Stimulated activated CD8-positive, alpha-beta memory T cell treated with anti-CD3 and anti-CD28 coated beads, Interleukin-7, amount 100 ng/mL, for 4 hours (primary cell): ENCODE results near the gene FOSB.
A peak's percentile ranks its signal among the peaks of the same experiment; 100 is the strongest.

ENCODE experiments used
- DNase-seq, 2 donors: peaks; one replicate each; pipeline ENCODE4 v3.0.0-alpha.2; 2020; ENCODE audit warnings: low read depth in 2 of 2

The FOSB gene

GRCh38 chr19:45468803-45469131 is 971 bp downstream of the FOSB start:
- DNase-seq = no peak

- peak; percentile 82 to 92 for DNase-seq
These were observed 1.5 kb downstream of the FOSB start for GRCh38 chr19:45469132-45469944.

DNA sequence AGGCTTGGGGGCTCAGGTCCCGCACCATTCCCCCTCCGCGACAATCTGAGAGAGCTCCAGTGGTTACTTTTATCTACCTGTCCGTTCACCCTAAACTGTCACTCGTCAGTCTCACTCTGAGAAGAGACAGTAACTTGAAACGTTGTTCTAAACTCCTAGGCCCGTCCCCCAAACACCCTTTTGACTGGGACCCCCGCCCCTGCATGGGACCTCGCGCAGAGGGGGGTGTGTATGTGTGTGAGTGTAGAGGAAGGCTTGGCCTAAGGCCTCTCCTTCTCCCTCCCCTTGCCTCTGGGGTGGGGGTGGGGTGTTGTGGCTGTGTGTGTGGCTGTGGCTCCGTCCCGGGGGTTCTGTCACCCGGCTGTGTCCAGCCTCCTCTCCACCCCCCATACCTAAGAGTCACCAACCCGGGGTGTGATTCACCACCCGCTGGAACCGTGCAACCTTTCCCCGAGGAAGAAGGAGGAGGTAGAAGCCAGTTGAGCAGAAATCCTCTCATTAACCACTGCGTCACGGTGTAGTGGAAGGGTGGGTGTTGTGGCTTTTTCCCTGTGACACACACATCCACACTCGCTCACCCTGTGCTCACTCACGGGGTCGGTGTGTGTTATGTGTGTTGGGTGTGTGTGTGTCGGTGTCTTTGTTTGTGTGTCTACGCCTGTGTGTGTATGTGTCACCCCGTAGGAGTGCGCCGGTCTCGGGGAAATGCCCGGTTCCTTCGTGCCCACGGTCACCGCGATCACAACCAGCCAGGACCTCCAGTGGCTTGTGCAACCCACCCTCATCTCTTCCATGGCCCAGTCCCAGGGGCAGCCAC is 2.4 kb downstream of the FOSB start:
- DNase-seq = no peak

DNA sequence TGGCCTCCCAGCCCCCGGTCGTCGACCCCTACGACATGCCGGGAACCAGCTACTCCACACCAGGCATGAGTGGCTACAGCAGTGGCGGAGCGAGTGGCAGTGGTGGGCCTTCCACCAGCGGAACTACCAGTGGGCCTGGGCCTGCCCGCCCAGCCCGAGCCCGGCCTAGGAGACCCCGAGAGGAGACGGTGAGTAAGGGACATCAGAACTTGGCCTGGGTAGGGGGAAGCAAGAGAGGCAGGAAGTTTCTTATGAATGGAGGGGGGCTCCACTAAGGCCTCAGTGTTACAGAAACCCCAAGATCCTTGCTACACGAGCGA is 2.9 kb downstream of the FOSB start:
- no peak for DNase-seq

DNA sequence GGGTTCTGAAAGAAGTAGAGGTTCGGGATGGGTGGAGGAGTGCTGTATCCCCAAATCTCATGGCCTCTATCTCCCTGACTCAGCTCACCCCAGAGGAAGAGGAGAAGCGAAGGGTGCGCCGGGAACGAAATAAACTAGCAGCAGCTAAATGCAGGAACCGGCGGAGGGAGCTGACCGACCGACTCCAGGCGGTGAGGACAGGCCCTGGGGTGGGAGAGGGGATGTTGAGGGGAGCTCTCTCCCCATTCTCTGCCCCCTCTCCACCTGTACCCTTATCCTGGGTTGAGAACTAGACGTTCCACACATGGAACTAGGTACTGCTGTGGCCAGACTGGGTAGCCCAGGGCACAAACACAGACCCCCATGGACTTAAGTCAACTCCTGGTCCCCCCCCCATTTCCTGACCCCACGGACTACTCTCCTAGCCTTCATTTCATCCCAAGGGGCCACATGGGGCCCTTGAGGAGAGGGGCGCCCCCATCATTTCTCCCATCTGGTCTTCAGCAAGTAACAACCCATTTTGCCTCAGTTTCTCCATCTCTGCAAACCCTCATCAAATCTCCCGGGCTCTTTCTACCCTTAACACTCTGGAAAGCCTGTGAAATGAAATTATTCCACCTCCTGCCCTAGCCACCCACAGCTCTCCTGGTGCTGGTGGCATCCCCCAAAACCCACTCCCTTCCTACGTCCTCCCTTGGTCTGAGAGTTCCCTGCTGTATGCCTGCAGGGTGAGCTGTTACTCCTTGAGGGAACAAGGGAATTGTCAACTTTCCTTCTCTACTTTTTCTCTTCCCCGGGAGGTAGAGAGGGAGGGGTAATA is 3.5 kb downstream of the FOSB start:
- DNase-seq = no peak

DNA sequence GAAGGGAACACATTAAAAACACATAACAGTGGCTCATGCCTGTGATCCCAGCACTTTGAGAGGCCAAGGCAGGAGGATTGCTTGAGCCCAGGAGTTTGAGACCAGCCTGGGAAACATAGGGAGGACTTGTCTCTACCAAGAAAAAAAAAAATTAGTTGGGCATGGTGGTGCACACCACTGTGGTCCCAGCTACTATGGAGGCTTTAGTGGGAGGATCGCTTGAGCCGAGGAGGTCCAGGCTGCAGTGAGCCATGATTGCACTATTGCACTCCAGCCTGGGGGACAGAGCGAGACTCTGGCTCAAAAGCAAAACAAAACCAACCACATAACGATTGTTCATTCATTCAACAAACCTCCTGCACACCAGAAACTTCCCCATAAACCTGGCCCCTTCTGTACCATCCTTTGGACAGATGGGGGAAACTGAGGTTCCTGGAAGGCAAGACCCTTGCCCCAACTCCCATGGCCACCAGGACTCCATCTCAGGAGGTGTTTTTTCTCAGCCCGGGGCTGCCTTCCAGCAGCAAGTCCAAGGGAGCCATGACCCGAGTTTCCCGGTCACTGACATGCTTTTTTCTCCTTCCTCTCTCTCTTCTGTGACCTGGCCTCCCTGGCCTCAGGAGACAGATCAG is 4.3 kb downstream of the FOSB start:
- no peak for DNase-seq

GRCh38 chr19:45472563-45473366 is 5.0 kb downstream of the FOSB start:
- no peak for DNase-seq

- DNase-seq = no peak
These were observed 5.5 kb downstream of the FOSB start for GRCh38 chr19:45473367-45473681.

- DNase-seq = no peak
These were observed 6.1 kb downstream of the FOSB start for GRCh38 chr19:45473682-45474605.

DNA sequence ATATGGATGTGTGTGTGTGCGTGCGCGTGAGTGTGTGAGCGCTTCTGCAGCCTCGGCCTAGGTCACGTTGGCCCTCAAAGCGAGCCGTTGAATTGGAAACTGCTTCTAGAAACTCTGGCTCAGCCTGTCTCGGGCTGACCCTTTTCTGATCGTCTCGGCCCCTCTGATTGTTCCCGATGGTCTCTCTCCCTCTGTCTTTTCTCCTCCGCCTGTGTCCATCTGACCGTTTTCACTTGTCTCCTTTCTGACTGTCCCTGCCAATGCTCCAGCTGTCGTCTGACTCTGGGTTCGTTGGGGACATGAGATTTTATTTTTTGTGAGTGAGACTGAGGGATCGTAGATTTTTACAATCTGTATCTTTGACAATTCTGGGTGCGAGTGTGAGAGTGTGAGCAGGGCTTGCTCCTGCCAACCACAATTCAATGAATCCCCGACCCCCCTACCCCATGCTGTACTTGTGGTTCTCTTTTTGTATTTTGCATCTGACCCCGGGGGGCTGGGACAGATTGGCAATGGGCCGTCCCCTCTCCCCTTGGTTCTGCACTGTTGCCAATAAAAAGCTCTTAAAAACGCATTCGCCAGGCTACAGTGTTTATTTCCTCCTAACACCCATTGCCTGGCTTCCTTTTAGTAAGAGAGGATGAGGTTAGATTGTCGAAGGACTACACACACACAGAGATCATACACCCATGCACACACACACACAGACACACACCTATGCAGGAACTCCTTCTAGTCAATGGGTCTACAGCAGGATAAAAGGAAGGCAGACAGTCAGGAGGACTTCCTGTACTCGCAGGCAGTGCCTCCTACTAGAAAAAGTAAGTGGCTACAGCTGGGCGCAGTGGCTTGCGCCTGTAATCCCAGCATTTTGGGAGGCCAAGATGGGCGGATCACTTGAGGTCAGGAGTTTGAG is 7.1 kb downstream of the FOSB start:
- DNase-seq = no peak

GRCh38 chr19:45475537-45476291 is 7.9 kb downstream of the FOSB start:
- DNase-seq = no peak

DNA sequence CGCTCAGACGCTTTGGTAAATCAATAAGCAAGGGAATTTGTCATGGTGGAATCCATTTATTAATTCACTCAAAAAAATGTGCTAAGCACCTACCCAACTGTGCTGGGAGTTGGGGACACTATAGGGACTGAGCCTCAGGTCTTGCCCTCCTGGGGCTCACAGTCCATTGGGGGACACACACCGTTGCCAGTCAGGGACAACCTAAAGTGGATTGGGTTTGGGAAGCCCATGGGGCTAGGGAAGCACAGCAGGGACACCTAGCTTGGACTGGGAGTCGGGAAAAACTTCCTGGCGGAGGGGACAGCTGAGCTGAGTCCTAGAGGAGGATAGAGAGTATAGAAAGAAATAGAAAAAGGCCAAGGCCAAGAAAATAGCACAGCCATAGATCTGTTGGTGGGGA is 8.5 kb downstream of the FOSB start:
- DNase-seq = no peak

DNA sequence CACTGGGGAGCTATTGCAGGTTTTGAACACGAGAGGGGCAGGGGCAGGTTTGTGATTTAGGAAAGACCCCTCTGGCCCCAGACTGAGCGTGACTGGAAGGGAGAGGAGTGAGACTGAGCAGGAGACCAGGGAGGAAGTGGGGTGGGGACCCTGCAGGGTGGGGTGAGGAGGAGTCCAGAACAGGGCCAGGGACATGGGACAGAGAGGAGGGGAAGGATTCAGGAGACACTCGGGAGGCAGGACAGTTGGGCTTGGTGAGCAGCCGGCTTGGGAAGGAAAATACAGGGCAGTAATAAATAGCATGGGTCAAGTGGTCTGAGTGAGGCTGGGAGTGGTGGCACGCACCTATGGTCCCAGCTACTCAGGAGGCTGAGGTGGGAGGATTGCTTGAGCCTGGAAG is 9.4 kb downstream of the FOSB start:
- DNase-seq = no peak

DNA sequence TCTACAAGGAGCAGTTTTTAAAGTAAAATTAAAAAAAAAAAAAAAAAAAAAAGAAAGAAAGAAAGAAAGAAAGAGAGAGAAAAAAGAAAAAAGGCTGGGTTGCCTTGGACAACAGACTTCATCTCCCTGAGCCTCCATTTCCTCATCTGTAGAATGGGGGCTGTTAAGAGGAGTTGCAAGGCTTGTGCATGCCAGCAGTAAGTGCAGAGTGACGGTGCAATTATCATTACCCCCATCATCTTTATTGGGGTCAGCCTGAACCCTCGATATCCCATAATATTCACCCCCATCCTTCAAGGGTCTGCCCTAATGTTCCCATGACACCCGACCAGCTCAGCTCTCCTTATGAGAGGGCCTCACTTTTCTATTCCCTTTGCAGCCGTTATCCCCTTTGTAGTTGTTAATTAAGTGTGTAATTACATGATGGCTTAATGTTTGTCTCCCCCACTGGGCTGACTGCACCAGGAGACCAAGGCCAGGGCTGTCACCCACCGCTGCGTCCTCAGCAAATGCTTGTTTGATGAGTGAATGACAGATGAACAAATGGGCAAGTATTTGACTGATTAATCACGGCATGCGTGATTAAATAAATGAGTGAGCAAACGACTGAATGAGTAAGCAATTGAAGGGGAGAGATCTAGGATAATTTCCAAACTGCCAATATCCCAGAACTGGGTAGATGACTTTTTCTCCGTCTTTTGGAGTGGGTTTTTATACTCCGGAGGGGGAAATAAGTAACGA is 10.1 kb downstream of the FOSB start:
- DNase-seq = no peak

GRCh38 chr19:45478454-45479238 is 10.8 kb downstream of the FOSB start:
- peak; percentile 82 to 90 for DNase-seq

GRCh38 chr19:45483033-45483432 is 15.2 kb downstream of the FOSB start:
- no peak for DNase-seq
